Astrocyte (in vitro differentiated cells and primary cell): ENCODE measurements around the gene DOCK3. TPM values are rescaled to one million over a fixed set of nuclear protein-coding genes. Genes with fewer than 3 reads are reported as not detected.

Experiments
- DNase-seq: peaks from one replicate; pipeline ENCODE4 v3.0.0-alpha.2; 2010; ENCODE audit warnings: low read depth
- FAIRE-seq: peaks from 2 replicates; lab custom pipeline; 2011; peaks lifted over from hg19 to GRCh38; lab: Jason Lieb, UNC
- H2AFZ ChIP-seq: 2 replicates; pipeline ENCODE4 v1.6.0; 2012; ENCODE audit warnings: low read depth, low read length, inconsistent platforms
- H3K27ac ChIP-seq: 2 replicates; pipeline ENCODE4 v1.5.1; 2011; ENCODE audit warnings: low read depth, low read length, inconsistent platforms
- H3K27me3 ChIP-seq: 2 replicates; pipeline ENCODE4 v1.6.0; 2011; ENCODE audit warnings: low read length, inconsistent platforms; ENCODE audit not compliant: insufficient read depth
- H3K36me3 ChIP-seq: 2 replicates; pipeline ENCODE4 v1.5.1; 2011; ENCODE audit warnings: low read length, inconsistent platforms; ENCODE audit not compliant: insufficient read depth
- H3K4me1 ChIP-seq: 2 replicates; pipeline ENCODE4 v1.5.1; 2011; ENCODE audit warnings: low read length, inconsistent platforms; ENCODE audit not compliant: insufficient read depth
- H3K4me2 ChIP-seq: 2 replicates; pipeline ENCODE4 v1.6.0; 2012; ENCODE audit warnings: low read length, inconsistent platforms
- H3K4me3 ChIP-seq: 2 replicates; pipeline ENCODE4 v1.5.1; 2011; ENCODE audit warnings: low read depth, mild to moderate bottlenecking, low read length, inconsistent platforms; ENCODE audit not compliant: insufficient read depth
- H3K79me2 ChIP-seq: 2 replicates; pipeline ENCODE4 v1.6.0; 2012; ENCODE audit warnings: mild to moderate bottlenecking, low read length, inconsistent platforms; ENCODE audit not compliant: insufficient read depth
- H3K9ac ChIP-seq: 2 replicates; pipeline ENCODE4 v1.6.0; 2012; ENCODE audit warnings: mild to moderate bottlenecking, low read length, inconsistent platforms
- H3K9me3 ChIP-seq: 2 replicates; pipeline ENCODE4 v1.5.1; 2012; ENCODE audit warnings: low read depth, mild to moderate bottlenecking, low read length, inconsistent platforms; ENCODE audit not compliant: insufficient read depth
- H4K20me1 ChIP-seq: 2 replicates; pipeline ENCODE4 v1.6.0; 2012; ENCODE audit warnings: low read length, inconsistent platforms; ENCODE audit not compliant: insufficient read depth
- H3K27ac Mint-ChIP-seq: one replicate; pipeline ENCODE4 v1.8.0; 2021; ENCODE audit warnings: mild to moderate bottlenecking, mixed read lengths; ENCODE audit not compliant: unreplicated experiment
- H3K27me3 Mint-ChIP-seq: one replicate; pipeline ENCODE4 v1.8.0; 2021; ENCODE audit warnings: low read depth, mixed read lengths; ENCODE audit not compliant: unreplicated experiment
- H3K36me3 Mint-ChIP-seq: one replicate; pipeline ENCODE4 v1.8.0; 2021; ENCODE audit warnings: low read depth, mixed read lengths; ENCODE audit not compliant: unreplicated experiment
- H3K4me1 Mint-ChIP-seq: one replicate; pipeline ENCODE4 v1.8.0; 2021; ENCODE audit warnings: low read depth, mixed read lengths; ENCODE audit not compliant: unreplicated experiment
- H3K4me3 Mint-ChIP-seq: one replicate; pipeline ENCODE4 v1.8.0; 2021; ENCODE audit warnings: mild to moderate bottlenecking, moderate library complexity, mixed read lengths; ENCODE audit not compliant: unreplicated experiment
- H3K9me3 Mint-ChIP-seq: one replicate; pipeline ENCODE4 v1.8.0; 2021; ENCODE audit warnings: mild to moderate bottlenecking, mixed read lengths; ENCODE audit not compliant: unreplicated experiment
- EZH2 ChIP-seq: IDR thresholded peaks from 2 replicates; pipeline ENCODE4 v1.6.1; 2012; ENCODE audit warnings: mild to moderate bottlenecking, low read length, inconsistent platforms; ENCODE audit not compliant: insufficient read depth
- total RNA-seq: library from RNA; stranded (reverse); gene quantifications from 2 replicates; pipeline ENCODE4 v1.2.1, GENCODE V29; 2021
- TF ChIP-seq, protein P1 (sequence below): IDR thresholded peaks from 2 replicates; pipeline ENCODE4 v1.5.1; 2011; ENCODE audit warnings: low read depth, mild to moderate bottlenecking, inconsistent platforms, low read length, moderate library complexity; ENCODE audit not compliant: insufficient read depth

Gene DOCK3
- total RNA-seq, 1 donor from 2014 or later, result 3.3 TPM

DNA sequence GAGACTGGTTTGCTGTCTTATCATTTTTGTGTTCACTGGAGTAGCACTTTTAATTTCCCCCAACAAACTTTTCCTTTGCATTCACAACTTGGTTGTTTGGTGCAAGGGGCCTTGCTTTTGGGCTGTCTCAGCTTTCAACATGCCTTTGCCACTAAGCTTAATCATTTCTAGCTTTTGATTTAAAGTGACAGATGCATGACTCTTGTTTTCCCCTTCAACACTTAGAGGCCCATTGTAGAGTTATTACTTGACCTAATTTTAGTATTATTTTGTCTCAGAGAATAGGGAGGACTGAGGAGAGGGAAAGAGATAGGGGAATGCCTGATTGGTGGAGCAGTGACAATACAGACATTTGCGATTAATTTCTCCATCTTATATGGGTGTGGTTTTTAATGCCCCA lies 370.3 kb downstream of the DOCK3 start:
- TF ChIP-seq, protein P1, sequence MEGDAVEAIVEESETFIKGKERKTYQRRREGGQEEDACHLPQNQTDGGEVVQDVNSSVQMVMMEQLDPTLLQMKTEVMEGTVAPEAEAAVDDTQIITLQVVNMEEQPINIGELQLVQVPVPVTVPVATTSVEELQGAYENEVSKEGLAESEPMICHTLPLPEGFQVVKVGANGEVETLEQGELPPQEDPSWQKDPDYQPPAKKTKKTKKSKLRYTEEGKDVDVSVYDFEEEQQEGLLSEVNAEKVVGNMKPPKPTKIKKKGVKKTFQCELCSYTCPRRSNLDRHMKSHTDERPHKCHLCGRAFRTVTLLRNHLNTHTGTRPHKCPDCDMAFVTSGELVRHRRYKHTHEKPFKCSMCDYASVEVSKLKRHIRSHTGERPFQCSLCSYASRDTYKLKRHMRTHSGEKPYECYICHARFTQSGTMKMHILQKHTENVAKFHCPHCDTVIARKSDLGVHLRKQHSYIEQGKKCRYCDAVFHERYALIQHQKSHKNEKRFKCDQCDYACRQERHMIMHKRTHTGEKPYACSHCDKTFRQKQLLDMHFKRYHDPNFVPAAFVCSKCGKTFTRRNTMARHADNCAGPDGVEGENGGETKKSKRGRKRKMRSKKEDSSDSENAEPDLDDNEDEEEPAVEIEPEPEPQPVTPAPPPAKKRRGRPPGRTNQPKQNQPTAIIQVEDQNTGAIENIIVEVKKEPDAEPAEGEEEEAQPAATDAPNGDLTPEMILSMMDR, result no peak
- TF ChIP-seq EZH2, result no peak
- DNase-seq (no peak), FAIRE-seq (no peak)
- H3K27me3 Mint-ChIP-seq, result no peaks in the 10 kb centered on the region
- no peaks in the 10 kb centered on the region for H3K36me3 Mint-ChIP-seq
- H3K4me3 Mint-ChIP-seq, result no peak overlapping the region
- Histone ChIP-seq H3K4me1 (no peaks in the 10 kb centered on the region), H2AFZ (no peak overlapping the region), H4K20me1 (no peaks in the 10 kb centered on the region), H3K27ac (no peak overlapping the region), H3K4me2 (no peak overlapping the region), H3K27me3 (no peaks in the 10 kb centered on the region), H3K9me3 (no peaks in the 10 kb centered on the region), H3K79me2 (no peaks in the 10 kb centered on the region), H3K4me3 (no peak overlapping the region), H3K36me3 (no peaks in the 10 kb centered on the region), H3K9ac (no peak overlapping the region)
- H3K27ac Mint-ChIP-seq, result no peak overlapping the region
- H3K9me3 Mint-ChIP-seq, result peaks cover 1% of the 10 kb centered on the region
- no peaks in the 10 kb centered on the region for H3K4me1 Mint-ChIP-seq

- H2AFZ ChIP-seq, result no peak overlapping the region
- Mint-ChIP-seq H3K36me3 (no peaks in the 10 kb centered on the region), H3K27ac (no peak overlapping the region), H3K4me3 (no peak overlapping the region), H3K4me1 (no peaks in the 10 kb centered on the region), H3K27me3 (no peaks in the 10 kb centered on the region), H3K9me3 (no peaks in the 10 kb centered on the region)
- no peaks in the 10 kb centered on the region for H3K9me3 ChIP-seq
- H3K4me2 ChIP-seq, result no peak overlapping the region
- H3K79me2 ChIP-seq, result no peaks in the 10 kb centered on the region
- no peak overlapping the region for H3K9ac ChIP-seq
- H3K27ac ChIP-seq, result no peak overlapping the region
- H3K4me3 ChIP-seq, result no peak overlapping the region
- no peaks in the 10 kb centered on the region for H3K36me3 ChIP-seq
- H3K4me1 ChIP-seq, result no peaks in the 10 kb centered on the region
- FAIRE-seq, result no peak
- no peaks in the 10 kb centered on the region for H3K27me3 ChIP-seq
- TF ChIP-seq EZH2, result no peak
- TF ChIP-seq, protein P1, result no peak
- no peak for DNase-seq
- no peaks in the 10 kb centered on the region for H4K20me1 ChIP-seq
Observed at GRCh38 chr3:51052562-51052961, 377.8 kb downstream of the DOCK3 start.

GRCh38 chr3:51057121-51057520 lies 382.4 kb downstream of the DOCK3 start:
- H2AFZ ChIP-seq, result no peak overlapping the region
- no peaks in the 10 kb centered on the region for H3K4me1 ChIP-seq
- Mint-ChIP-seq H3K27ac (no peak overlapping the region), H3K36me3 (no peaks in the 10 kb centered on the region), H3K9me3 (no peaks in the 10 kb centered on the region), H3K27me3 (no peaks in the 10 kb centered on the region), H3K4me1 (no peaks in the 10 kb centered on the region), H3K4me3 (no peak overlapping the region)
- no peaks in the 10 kb centered on the region for H3K9me3 ChIP-seq
- no peak overlapping the region for H3K4me3 ChIP-seq
- DNase-seq (no peak), FAIRE-seq (no peak)
- H4K20me1 ChIP-seq, result no peaks in the 10 kb centered on the region
- no peak overlapping the region for H3K9ac ChIP-seq
- no peaks in the 10 kb centered on the region for H3K27me3 ChIP-seq
- no peaks in the 10 kb centered on the region for H3K36me3 ChIP-seq
- no peaks in the 10 kb centered on the region for H3K79me2 ChIP-seq
- H3K4me2 ChIP-seq, result no peak overlapping the region
- no peak for TF ChIP-seq EZH2
- TF ChIP-seq, protein P1, result no peak
- no peak overlapping the region for H3K27ac ChIP-seq
